Measurements from ENCODE around the gene POLR3C.

The POLR3C gene

DNA sequence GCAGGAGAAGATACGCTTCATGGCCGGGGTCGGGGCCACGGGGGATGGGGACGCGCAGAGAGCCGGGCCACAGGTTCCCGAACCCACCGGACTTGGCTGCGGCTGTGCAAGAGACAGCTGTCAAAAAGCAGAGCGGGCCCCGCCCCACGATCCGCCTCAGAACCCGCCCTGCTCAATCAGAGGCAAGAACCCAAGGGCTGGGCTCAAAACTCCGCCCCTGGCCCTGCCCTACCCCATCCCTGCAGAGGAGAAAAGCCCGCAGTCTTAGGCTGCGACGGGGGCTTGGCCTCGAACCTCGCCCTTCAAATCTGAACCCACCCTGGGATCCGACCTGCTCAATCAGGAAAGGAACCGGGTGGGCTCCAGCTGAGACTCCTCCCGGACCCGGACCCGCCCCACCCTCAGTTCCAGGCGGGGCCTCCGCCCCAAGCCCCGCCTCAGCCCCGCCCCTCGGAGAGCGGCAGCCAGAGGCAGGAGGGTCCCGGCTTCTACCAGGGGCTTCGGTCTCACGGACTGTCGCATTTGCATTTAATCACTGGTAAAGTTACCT is 61.8 kb downstream of the POLR3C start, which contains the start of gene ANKRD35:
TSS of gene ANKRD35 (minus strand) at position 129 of the 550 bp plus-strand sequence. CDS start at position 21, 108 bp downstream.
- TF ChIP-seq, protein P1, sequence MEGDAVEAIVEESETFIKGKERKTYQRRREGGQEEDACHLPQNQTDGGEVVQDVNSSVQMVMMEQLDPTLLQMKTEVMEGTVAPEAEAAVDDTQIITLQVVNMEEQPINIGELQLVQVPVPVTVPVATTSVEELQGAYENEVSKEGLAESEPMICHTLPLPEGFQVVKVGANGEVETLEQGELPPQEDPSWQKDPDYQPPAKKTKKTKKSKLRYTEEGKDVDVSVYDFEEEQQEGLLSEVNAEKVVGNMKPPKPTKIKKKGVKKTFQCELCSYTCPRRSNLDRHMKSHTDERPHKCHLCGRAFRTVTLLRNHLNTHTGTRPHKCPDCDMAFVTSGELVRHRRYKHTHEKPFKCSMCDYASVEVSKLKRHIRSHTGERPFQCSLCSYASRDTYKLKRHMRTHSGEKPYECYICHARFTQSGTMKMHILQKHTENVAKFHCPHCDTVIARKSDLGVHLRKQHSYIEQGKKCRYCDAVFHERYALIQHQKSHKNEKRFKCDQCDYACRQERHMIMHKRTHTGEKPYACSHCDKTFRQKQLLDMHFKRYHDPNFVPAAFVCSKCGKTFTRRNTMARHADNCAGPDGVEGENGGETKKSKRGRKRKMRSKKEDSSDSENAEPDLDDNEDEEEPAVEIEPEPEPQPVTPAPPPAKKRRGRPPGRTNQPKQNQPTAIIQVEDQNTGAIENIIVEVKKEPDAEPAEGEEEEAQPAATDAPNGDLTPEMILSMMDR (IDR thresholded peaks at IDR 0.05; ENCODE audit: control insufficient read depth, extremely low read depth, insufficient read depth) = no peak
- H3K4me3 ChIP-seq (ENCODE audit: low read depth, low read length) = peak within 1 kb of the TSS; percentile 59
- DNase-seq (ENCODE audit: low read depth) = no peak

DNA sequence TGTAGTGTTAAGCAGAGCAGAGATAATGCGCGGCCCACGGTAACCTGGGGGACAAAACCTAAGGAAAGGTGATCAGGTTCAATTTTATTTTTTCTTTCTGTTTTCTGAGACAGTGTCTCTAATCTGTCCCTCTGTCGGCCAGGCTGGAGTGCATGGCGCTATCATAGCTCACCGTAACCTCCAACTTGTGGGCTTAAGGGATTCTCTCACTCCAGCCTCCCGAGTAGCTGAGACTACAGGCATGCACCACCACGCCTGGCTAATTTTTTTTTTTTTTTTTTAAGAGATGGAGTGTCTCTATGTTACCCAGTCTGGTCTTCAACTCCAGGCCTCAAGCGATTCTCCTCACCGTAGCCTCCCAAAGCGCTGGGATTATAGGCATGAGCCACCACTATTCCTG is 62.4 kb downstream of the POLR3C start:
- no peak overlapping the region; the same call in 1 of the 2 replicates for H3K4me3 ChIP-seq (ENCODE audit: low read depth, low read length)
- no peak for DNase-seq (ENCODE audit: low read depth)
- TF ChIP-seq, protein P1 (IDR thresholded peaks at IDR 0.05; ENCODE audit: control insufficient read depth, extremely low read depth, insufficient read depth) = no peak

DNA sequence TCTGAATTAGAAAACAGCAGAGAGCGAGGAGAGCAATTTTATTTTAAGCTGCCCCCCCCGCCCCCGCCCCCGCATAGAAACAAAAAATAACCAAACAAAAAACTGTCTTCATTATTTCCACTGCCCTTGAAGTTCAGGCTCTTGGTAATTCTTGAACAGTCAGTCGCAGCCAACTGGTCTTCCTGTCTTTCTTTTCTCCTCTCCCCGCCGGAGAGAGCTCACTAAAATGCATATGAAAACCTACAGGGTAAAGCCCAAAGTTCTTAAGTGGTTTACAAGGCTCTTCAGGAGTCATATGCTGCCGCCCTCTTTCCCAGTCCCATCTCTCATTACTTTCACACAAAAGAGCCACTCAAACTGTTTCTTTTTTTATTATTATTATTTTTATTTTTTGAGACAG is 62.8 kb downstream of the POLR3C start:
- no peak for DNase-seq (ENCODE audit: low read depth)
- TF ChIP-seq, protein P1 (IDR thresholded peaks at IDR 0.05; ENCODE audit: control insufficient read depth, extremely low read depth, insufficient read depth) = no peak
- no peak overlapping the region for H3K4me3 ChIP-seq (ENCODE audit: low read depth, low read length)

DNA sequence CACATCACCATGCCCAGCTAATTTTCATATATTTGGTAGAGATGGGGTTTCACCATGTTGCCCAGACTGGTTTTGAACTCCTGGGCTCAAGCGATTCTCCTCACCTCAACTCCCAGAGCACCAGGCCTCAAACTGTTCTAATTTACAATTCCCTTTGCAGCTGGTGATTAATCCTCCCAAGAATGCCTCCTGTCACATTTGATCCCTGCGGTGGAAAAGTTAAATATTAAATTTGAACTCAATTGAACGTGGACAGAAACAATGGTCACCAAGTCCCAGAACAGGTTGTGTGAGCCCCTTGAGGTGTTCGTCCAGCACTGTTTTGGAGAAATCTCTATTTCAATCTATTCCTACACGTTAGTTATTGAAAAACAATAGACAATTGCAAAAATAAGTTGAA is 63.6 kb downstream of the POLR3C start:
- no peak for DNase-seq (ENCODE audit: low read depth)
- TF ChIP-seq, protein P1 (IDR thresholded peaks at IDR 0.05; ENCODE audit: control insufficient read depth, extremely low read depth, insufficient read depth) = no peak
- no peak overlapping the region for H3K4me3 ChIP-seq (ENCODE audit: low read depth, low read length)

DNA sequence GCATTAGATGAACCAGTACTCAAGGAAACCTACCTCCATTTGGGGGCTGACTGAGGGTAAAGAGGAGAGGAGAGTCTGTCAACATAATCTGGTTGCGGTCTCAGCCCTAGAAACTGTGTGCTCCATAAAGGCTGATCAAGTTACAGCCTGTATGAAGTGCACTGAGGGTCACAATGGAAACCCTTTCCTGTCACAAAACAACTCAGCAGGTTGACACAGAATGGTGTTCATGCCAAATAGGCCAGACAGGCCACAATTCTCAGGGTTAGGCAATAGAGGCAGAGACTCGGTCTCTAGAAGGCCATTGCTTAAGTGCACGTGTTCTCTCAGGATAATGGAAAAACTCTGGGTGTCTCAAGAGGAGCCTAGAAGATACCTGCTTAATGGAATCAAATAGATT is 65.7 kb downstream of the POLR3C start:
- TF ChIP-seq, protein P1 (IDR thresholded peaks at IDR 0.05; ENCODE audit: control insufficient read depth, extremely low read depth, insufficient read depth) = no peak
- no peak overlapping the region for H3K4me3 ChIP-seq (ENCODE audit: low read depth, low read length)
- no peak for DNase-seq (ENCODE audit: low read depth)

DNA sequence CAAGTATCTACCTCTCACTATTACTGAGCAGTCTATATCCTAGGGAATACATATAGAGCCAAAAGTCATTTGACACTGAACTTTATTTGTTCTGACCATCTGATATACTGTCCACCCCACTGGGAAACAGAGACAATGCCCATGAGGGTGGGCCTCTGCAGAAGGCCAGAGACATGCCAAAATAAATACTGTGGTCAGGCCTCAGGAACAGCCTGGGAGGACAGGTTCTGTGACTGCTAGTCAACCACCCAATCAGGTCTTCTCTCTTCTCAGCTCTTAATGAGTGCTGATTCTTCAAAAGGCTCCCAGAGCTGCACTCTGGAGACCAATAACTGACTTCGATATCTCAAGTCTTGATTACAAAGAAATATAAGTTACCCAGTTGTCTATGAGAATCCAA is 67.1 kb downstream of the POLR3C start:
- peak overlapping the region; percentile 26 for H3K4me3 ChIP-seq (ENCODE audit: low read depth, low read length)
- TF ChIP-seq, protein P1 (IDR thresholded peaks at IDR 0.05; ENCODE audit: control insufficient read depth, extremely low read depth, insufficient read depth) = no peak
- peak; percentile 91 for DNase-seq (ENCODE audit: low read depth)

Measured in LNCaP clone FGC (cell line).